B cell (primary cell): ENCODE measurements around the gene ORAI3. TPM values are rescaled to one million over a fixed set of nuclear protein-coding genes. Genes with fewer than 3 reads are reported as not detected.

ENCODE experiments used
- ATAC-seq: fragments of 200-7000 bp; cut with Tn5 transposase; one replicate; pipeline ENCODE4 v1.10.0; 2021; ENCODE audit warnings: low read depth, mild to moderate bottlenecking, moderate number of reproducible peaks, moderate library complexity
- CTCF ChIA-PET: fragments of 350-600 bp; sonication (Branson Sonifier 250); formaldehyde crosslinking; loops from one replicate; lab custom pipeline; 2021; ENCODE audit warnings: antibody characterized with exemption, inconsistent platforms; lab: Charles Lee
- POLR2A ChIA-PET: fragments of 350-600 bp; sonication (Branson Sonifier 250); formaldehyde crosslinking; loops from one replicate; lab custom pipeline; 2021; ENCODE audit warnings: antibody characterized with exemption; lab: Charles Lee
- DNase-seq: peaks from one replicate; pipeline ENCODE4 v3.0.0; 2013
- H2AFZ ChIP-seq: 2 replicates; pipeline ENCODE4 v1.6.1; 2012; ENCODE audit warnings: mild to moderate bottlenecking, low read depth, low read length; ENCODE audit not compliant: insufficient read depth, poor library complexity, severe bottlenecking
- H3K27ac ChIP-seq, 2 donors: 1 replicate in 1 of 2; 2 replicates in 1 of 2; pipeline ENCODE4 v1.5.1; 2012 to 2013; ENCODE audit warnings: low read length in 2 of 2, mild to moderate bottlenecking in 2 of 2, moderate library complexity in 1 of 2
- H3K27me3 ChIP-seq, 4 experiments: fragments of 200-600 bp in 1 of 4; sonication (generic) in 1 of 4; replicated peaks in 1 of 4; 1 replicate in 2 of 4; 2 replicates in 2 of 4; pipeline versions ENCODE4 v1.6.1 to v1.7.0; 2013 to 2016; ENCODE audit warnings: low read length in 3 of 4, mild to moderate bottlenecking in 2 of 4, mixed read lengths in 1 of 4, moderate library complexity in 1 of 4; ENCODE audit not compliant: insufficient read depth in 4 of 4, control insufficient read depth in 3 of 4; ENCODE audit errors: control extremely low read depth in 1 of 4
- H3K36me3 ChIP-seq, 2 experiments: replicated peaks in 1 of 2; 1 replicate in 1 of 2; 2 replicates in 1 of 2; pipeline versions ENCODE4 v1.6.1 to v1.7.1; 2013; ENCODE audit warnings: low read length in 1 of 2; ENCODE audit not compliant: insufficient read depth in 2 of 2, control insufficient read depth in 1 of 2; ENCODE audit errors: control extremely low read depth in 1 of 2, extremely low read depth in 1 of 2
- H3K4me1 ChIP-seq, 2 donors: fragments of 200-600 bp in 1 of 2; sonication (generic) in 1 of 2; 1 replicate in 1 of 2; 2 replicates in 1 of 2; pipeline versions ENCODE4 v1.5.1 to v1.6.1; 2013 to 2017; ENCODE audit warnings: low read length in 2 of 2; ENCODE audit not compliant: control insufficient read depth in 2 of 2, insufficient read depth in 2 of 2
- H3K4me2 ChIP-seq: replicated peaks from 2 replicates; pipeline ENCODE3; 2012; ENCODE audit warnings: mild to moderate bottlenecking, low read depth, low read length; ENCODE audit not compliant: poor library complexity, severe bottlenecking
- H3K4me3 ChIP-seq, 5 experiments: fragments of 200-600 bp in 1 of 5; sonication (generic) in 1 of 5; 1 replicate in 3 of 5; 2 replicates in 2 of 5; pipeline versions ENCODE4 v1.5.1 to v1.7.0; 2011 to 2016; ENCODE audit warnings: low read length in 4 of 5, mild to moderate bottlenecking in 4 of 5, low read depth in 2 of 5, control low read depth in 1 of 5, moderate library complexity in 1 of 5; ENCODE audit not compliant: insufficient read depth in 1 of 5; ENCODE audit errors: control extremely low read depth in 1 of 5, extremely low read depth in 1 of 5
- H3K79me2 ChIP-seq: fragments of 200-600 bp; sonication (generic); one replicate; pipeline ENCODE4 v1.6.0; 2016; ENCODE audit warnings: low read length; ENCODE audit not compliant: control insufficient read depth, insufficient read depth
- H3K9ac ChIP-seq: fragments of 200-600 bp; sonication (generic); 2 replicates; pipeline ENCODE4 v1.6.1; 2017; ENCODE audit warnings: mild to moderate bottlenecking, low read length, moderate library complexity
- H3K9me3 ChIP-seq, 3 donors: one replicate each; pipeline versions ENCODE4 v1.6.1 to v1.7.1; 2013; ENCODE audit warnings: low read length in 2 of 3; ENCODE audit not compliant: control insufficient read depth in 2 of 3, insufficient read depth in 1 of 3; ENCODE audit errors: control extremely low read depth in 1 of 3
- H4K20me1 ChIP-seq: 2 replicates; pipeline ENCODE4 v1.6.0; 2012; ENCODE audit warnings: mild to moderate bottlenecking, low read length; ENCODE audit not compliant: insufficient read depth, control insufficient read depth, poor library complexity, severe bottlenecking
- H3K27ac Mint-ChIP-seq: one replicate; pipeline ENCODE4 v1.8.0; 2021; ENCODE audit warnings: mixed read lengths
- H3K27me3 Mint-ChIP-seq: one replicate; pipeline ENCODE4 v1.8.0; 2021; ENCODE audit warnings: mixed read lengths
- H3K4me1 Mint-ChIP-seq: one replicate; pipeline ENCODE4 v1.8.0; 2021; ENCODE audit warnings: mixed read lengths
- H3K4me3 Mint-ChIP-seq: one replicate; pipeline ENCODE4 v1.8.0; 2021; ENCODE audit warnings: mixed read lengths
- H3K9me3 Mint-ChIP-seq: one replicate; pipeline ENCODE4 v1.8.0; 2022; ENCODE audit warnings: mixed read lengths; ENCODE audit not compliant: insufficient read depth
- EZH2 ChIP-seq: IDR thresholded peaks from 2 replicates; pipeline ENCODE4 v1.6.1; 2012; ENCODE audit warnings: borderline replicate concordance, low read depth, mild to moderate bottlenecking, moderate library complexity, low read length; ENCODE audit not compliant: insufficient read depth, poor library complexity, severe bottlenecking
- WGBS: methylation state at CpG from one replicate; pipeline ENCODE4 v1.1.5; 2013; ENCODE audit warnings: missing lambda C conversion rate; ENCODE audit not compliant: insufficient coverage; 5-methylcytosine and 5-hydroxymethylcytosine counted together
- intact Hi-C: fragments of 100-400 bp; cut with micrococcal nuclease; formaldehyde crosslinking; loops from one replicate; pipeline ENCODE4 v1.10.0; 2022
- polyA plus RNA-seq: library from polyadenylated mRNA; depleted of rRNA; stranded (reverse); fragments of >200 nt; gene quantifications from 2 replicates; pipeline ENCODE4 v1.2.3, GENCODE V29; 2012
- total RNA-seq, 2 donors: library from RNA; stranded (reverse); fragments of 120-200 nt in 1 of 2; gene quantifications; 1 replicate in 1 of 2; 2 replicates in 1 of 2; pipeline versions ENCODE4 v1.2.3 to v1.2.4, GENCODE V29; 2013 to 2022
- TF ChIP-seq, protein P1 (sequence below): fragments of 200-600 bp; IDR thresholded peaks from one replicate; pipeline ENCODE4 v1.8.0; 2022; ENCODE audit warnings: antibody characterized with exemption, mild to moderate bottlenecking

ORAI3 gene
- total and polyA plus RNA-seq, 2 donors (not counting 1 experiment from before 2014, with no cell fraction given), result 32.2 to 51.8 TPM

DNA sequence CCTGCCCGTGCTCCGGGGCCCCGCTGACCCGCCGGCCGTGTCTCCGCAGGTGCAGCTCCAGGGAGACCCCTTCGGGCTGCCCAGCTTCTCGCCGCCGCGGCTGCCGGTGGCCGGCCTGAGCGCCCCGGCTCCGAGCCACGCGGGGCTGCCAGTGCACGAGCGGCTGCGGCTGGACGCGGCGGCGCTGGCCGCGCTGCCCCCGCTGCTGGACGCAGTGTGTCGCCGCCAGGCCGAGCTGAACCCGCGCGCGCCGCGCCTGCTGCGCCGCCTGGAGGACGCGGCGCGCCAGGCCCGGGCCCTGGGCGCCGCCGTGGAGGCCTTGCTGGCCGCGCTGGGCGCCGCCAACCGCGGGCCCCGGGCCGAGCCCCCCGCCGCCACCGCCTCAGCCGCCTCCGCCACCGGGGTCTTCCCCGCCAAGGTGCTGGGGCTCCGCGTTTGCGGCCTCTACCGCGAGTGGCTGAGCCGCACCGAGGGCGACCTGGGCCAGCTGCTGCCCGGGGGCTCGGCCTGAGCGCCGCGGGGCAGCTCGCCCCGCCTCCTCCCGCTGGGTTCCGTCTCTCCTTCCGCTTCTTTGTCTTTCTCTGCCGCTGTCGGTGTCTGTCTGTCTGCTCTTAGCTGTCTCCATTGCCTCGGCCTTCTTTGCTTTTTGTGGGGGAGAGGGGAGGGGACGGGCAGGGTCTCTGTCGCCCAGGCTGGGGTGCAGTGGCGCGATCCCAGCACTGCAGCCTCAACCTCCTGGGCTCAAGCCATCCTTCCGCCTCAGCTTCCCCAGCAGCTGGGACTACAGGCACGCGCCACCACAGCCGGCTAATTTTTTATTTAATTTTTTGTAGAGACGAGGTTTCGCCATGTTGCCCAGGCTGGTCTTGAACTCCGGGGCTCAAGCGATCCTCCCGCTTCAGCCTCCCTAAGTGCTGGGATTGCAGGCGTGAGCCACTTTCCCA lies 46.6 kb upstream of the ORAI3 start:
- Histone ChIP-seq H3K4me1 (peaks cover 29 to 40% of the 10 kb centered on the region in 2 donors), H4K20me1 (no peaks in the 10 kb centered on the region), H3K36me3 (no peaks in the 10 kb centered on the region), H3K27ac (peak overlapping the region; percentile 57 to 79), H2AFZ (peak overlapping the region; percentile 98), H3K4me2 (peak overlapping the region; percentile 83), H3K9ac (peak overlapping the region; percentile 78), H3K4me3 (peak overlapping the region; percentile 45 to 82 (median 62)), H3K9me3 (peaks cover 0 to 17% (median 0%) of the 10 kb centered on the region in 3 donors), H3K79me2 (no peaks in the 10 kb centered on the region), H3K27me3 (no peaks in the 10 kb centered on the region)
- intact Hi-C loops, result loop anchor here (1.0 to 5.0 kb wide), 5 partner anchors 20 to 140 kb away; partner anchors contain the start of genes CFAP119 and RNF40
- peak overlapping the region; percentile 98 for H3K4me3 Mint-ChIP-seq
- DNase-seq (peak; percentile 78), ATAC-seq (peak; percentile 80)
- H3K4me1 Mint-ChIP-seq, result peaks cover 25% of the 10 kb centered on the region
- 6% methylated on average over 92 of the region's 99 CpGs for WGBS
- TF ChIP-seq, protein P1, sequence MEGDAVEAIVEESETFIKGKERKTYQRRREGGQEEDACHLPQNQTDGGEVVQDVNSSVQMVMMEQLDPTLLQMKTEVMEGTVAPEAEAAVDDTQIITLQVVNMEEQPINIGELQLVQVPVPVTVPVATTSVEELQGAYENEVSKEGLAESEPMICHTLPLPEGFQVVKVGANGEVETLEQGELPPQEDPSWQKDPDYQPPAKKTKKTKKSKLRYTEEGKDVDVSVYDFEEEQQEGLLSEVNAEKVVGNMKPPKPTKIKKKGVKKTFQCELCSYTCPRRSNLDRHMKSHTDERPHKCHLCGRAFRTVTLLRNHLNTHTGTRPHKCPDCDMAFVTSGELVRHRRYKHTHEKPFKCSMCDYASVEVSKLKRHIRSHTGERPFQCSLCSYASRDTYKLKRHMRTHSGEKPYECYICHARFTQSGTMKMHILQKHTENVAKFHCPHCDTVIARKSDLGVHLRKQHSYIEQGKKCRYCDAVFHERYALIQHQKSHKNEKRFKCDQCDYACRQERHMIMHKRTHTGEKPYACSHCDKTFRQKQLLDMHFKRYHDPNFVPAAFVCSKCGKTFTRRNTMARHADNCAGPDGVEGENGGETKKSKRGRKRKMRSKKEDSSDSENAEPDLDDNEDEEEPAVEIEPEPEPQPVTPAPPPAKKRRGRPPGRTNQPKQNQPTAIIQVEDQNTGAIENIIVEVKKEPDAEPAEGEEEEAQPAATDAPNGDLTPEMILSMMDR, result no peak
- no peak for TF ChIP-seq EZH2
- H3K27me3 Mint-ChIP-seq, result no peaks in the 10 kb centered on the region
- peaks cover 3% of the 10 kb centered on the region for H3K9me3 Mint-ChIP-seq
- H3K27ac Mint-ChIP-seq, result peak overlapping the region; percentile 98
- ChIA-PET POLR2A (interaction anchor here (0.5 to 2.4 kb wide), 9 partner anchors 13 to 275 kb away, joined by 3 to 13 read pairs (median 3); partner anchors contain the start of gene ORAI3), CTCF (interaction anchor here (0.7 to 6.1 kb wide), 29 partner anchors 10 to 540 kb away, joined by 3 to 138 read pairs (median 3); partner anchors contain the start of genes BCL7C and ZNF843)
